ENCODE data around the gene PWP1. TPM values are rescaled to one million over a fixed set of nuclear protein-coding genes. Genes with fewer than 3 reads are reported as not detected.
A peak's percentile ranks its signal among the peaks of the same experiment; 100 is the strongest.

PWP1 gene
- 11.7 TPM for total RNA-seq
- long read RNA-seq, transcript PWP1-201 (15 exons, 2,621 nt), result major isoform, 23 of 23 reads
- long read RNA-seq, partial matches to known transcripts, result 0 of 23 reads
- long read RNA-seq, other reads (novel, unspliced or antisense), result 0 of 23 reads

DNA sequence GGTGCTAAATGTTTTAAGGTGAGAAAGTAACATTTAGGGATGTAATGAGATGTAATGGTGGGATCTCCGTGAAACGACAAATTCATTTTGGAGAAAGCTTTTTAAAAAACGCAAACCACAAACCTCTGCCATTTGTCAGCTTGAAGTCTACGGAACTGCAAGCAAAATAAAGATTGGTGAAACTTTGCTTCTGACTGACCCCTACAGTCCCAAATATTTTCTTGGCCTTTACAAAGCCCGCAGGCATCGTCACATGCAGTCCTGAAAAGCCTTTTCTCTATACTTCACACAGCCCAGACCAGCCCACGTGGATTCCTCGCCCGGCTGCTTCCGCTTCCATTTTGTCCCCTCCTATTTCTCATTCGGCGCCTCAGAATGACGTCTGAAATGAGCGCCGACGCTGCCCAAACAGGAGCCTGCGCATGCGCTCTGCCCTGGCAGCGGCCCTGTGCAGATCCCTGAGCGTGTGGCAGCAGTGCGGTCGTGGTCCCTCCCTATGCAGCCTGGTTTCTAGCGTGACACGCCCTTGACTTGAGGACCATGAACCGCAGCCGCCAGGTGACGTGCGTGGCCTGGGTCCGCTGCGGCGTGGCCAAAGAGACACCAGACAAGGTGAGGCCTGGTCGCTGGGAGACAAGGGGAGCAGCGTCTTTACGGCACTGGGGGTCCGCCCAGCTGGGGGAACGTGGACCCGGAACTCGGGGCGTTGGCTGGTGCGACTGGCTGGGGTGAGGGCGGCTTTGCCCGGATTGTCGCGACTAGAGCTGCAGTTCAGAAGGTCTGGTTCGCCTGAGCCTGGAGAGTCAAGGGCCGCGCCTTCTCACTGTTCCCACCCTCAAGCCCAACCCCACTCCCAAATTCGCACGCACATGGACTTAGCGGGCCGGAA is at the start of gene PWP1:
PWP1 (plus strand) TSS at position 440 of the 889 bp plus-strand sequence; CDS start at position 541, 101 bp downstream.
- peaks cover 32% of the 10 kb centered on the region for H3K4me1 ChIP-seq
- H3K36me3 ChIP-seq, result peaks cover 26% of the 10 kb centered on the region
- TF ChIP-seq, protein P1, sequence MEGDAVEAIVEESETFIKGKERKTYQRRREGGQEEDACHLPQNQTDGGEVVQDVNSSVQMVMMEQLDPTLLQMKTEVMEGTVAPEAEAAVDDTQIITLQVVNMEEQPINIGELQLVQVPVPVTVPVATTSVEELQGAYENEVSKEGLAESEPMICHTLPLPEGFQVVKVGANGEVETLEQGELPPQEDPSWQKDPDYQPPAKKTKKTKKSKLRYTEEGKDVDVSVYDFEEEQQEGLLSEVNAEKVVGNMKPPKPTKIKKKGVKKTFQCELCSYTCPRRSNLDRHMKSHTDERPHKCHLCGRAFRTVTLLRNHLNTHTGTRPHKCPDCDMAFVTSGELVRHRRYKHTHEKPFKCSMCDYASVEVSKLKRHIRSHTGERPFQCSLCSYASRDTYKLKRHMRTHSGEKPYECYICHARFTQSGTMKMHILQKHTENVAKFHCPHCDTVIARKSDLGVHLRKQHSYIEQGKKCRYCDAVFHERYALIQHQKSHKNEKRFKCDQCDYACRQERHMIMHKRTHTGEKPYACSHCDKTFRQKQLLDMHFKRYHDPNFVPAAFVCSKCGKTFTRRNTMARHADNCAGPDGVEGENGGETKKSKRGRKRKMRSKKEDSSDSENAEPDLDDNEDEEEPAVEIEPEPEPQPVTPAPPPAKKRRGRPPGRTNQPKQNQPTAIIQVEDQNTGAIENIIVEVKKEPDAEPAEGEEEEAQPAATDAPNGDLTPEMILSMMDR (IDR thresholded peaks at IDR 0.05; ENCODE audit: borderline replicate concordance), result no peak
- intact Hi-C loops (cut with micrococcal nuclease), result no loop called here
- H3K9me3 ChIP-seq (replicated peaks), result no peaks in the 10 kb centered on the region
- DNase-seq, result peak; percentile 94
- peaks cover 11% of the 10 kb centered on the region for H3K27me3 ChIP-seq (ENCODE audit: low read depth)
- peak within 1 kb of the TSS; percentile 84 for H3K27ac ChIP-seq (replicated peaks)
- peak within 1 kb of the TSS; percentile 97 for H3K4me3 ChIP-seq

DNA sequence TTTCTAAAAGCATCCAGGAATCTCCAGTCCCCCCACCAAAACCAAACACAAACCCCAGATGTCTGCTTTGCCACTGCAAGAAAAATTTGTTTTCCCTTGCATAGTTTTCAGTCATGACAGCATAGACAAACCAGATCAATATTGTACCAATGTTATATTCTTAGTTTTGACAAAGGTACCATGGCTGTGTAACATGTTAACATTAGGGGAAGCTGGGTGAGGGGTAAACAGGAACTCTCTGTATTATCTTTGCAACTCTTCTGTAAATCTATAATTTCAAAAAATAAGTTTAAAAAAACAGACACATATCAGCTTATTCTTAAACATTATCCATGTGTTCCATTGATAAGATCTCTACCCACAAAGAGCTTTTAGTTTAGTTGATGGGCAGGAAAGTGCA is 44.4 kb upstream of the PWP1 start:
- Histone ChIP-seq H3K27me3 (ENCODE audit: low read depth) (peaks cover 9% of the 10 kb centered on the region), H3K4me1 (no peaks in the 10 kb centered on the region), H3K4me3 (no peak overlapping the region), H3K9me3 (replicated peaks) (no peaks in the 10 kb centered on the region), H3K27ac (replicated peaks) (no peak overlapping the region), H3K36me3 (no peaks in the 10 kb centered on the region)
- DNase-seq, result no peak
- TF ChIP-seq, protein P1 (IDR thresholded peaks at IDR 0.05; ENCODE audit: borderline replicate concordance), result no peak
- intact Hi-C loops (cut with micrococcal nuclease), result no loop called here

GRCh38 chr12:107642240-107642639 is 43.4 kb upstream of the PWP1 start:
- intact Hi-C loops (cut with micrococcal nuclease), result no loop called here
- H3K4me1 ChIP-seq, result no peaks in the 10 kb centered on the region
- H3K4me3 ChIP-seq, result no peak overlapping the region
- no peaks in the 10 kb centered on the region for H3K9me3 ChIP-seq (replicated peaks)
- peaks cover 9% of the 10 kb centered on the region for H3K27me3 ChIP-seq (ENCODE audit: low read depth)
- no peaks in the 10 kb centered on the region for H3K36me3 ChIP-seq
- H3K27ac ChIP-seq (replicated peaks), result no peak overlapping the region
- no peak for DNase-seq
- TF ChIP-seq, protein P1 (IDR thresholded peaks at IDR 0.05; ENCODE audit: borderline replicate concordance), result no peak

GRCh38 chr12:107645630-107646333 is 39.8 kb upstream of the PWP1 start:
- Histone ChIP-seq H3K27me3 (ENCODE audit: low read depth) (no peaks in the 10 kb centered on the region), H3K4me3 (no peak overlapping the region), H3K4me1 (no peaks in the 10 kb centered on the region), H3K27ac (replicated peaks) (no peak overlapping the region), H3K36me3 (no peaks in the 10 kb centered on the region), H3K9me3 (replicated peaks) (no peaks in the 10 kb centered on the region)
- intact Hi-C loops (cut with micrococcal nuclease), result no loop called here
- DNase-seq, result no peak
- TF ChIP-seq, protein P1 (IDR thresholded peaks at IDR 0.05; ENCODE audit: borderline replicate concordance), result no peak

GRCh38 chr12:107646436-107646835 is 39.2 kb upstream of the PWP1 start:
- no peak overlapping the region for H3K27ac ChIP-seq (replicated peaks)
- no peak for DNase-seq
- TF ChIP-seq, protein P1 (IDR thresholded peaks at IDR 0.05; ENCODE audit: borderline replicate concordance), result no peak
- intact Hi-C loops (cut with micrococcal nuclease), result no loop called here
- no peaks in the 10 kb centered on the region for H3K36me3 ChIP-seq
- H3K4me3 ChIP-seq, result no peak overlapping the region
- no peaks in the 10 kb centered on the region for H3K9me3 ChIP-seq (replicated peaks)
- H3K4me1 ChIP-seq, result no peaks in the 10 kb centered on the region
- no peaks in the 10 kb centered on the region for H3K27me3 ChIP-seq (ENCODE audit: low read depth)

All from left ventricle myocardium inferior (tissue), 1 donor.